ENCODE data around the gene FOCAD.

FOCAD gene

GRCh38 chr9:21031091-21031807 is 347.2 kb downstream of the FOCAD start, which contains the start of gene HACD4:
Gene HACD4, minus strand, starts transcription at chr9:21031640. Its CDS starts 50 bp downstream, at chr9:21031590.
- DNase-seq, result peak; percentile 82

- no peak for DNase-seq
These were observed 347.7 kb downstream of the FOCAD start for GRCh38 chr9:21031808-21032183.

- DNase-seq, result no peak
These were observed 353.2 kb downstream of the FOCAD start for GRCh38 chr9:21037278-21037677.

- no peak for DNase-seq
These were observed 355.2 kb downstream of the FOCAD start for GRCh38 chr9:21039302-21039701.

- DNase-seq, result no peak
These were observed 358.4 kb downstream of the FOCAD start for GRCh38 chr9:21042466-21042865.

- DNase-seq, result no peak
These were observed 359.8 kb downstream of the FOCAD start for GRCh38 chr9:21043841-21044240.

Measured in islet precursor cell (in vitro differentiated cells).